K562 (cell line): Measurements from ENCODE around the gene STRN3. TPM values are rescaled to one million over a fixed set of nuclear protein-coding genes. Genes with fewer than 3 reads are reported as not detected.

Experiments
- ARHGAP35 ChIP-seq: fragments of 450-650 bp; IDR thresholded peaks from 2 replicates; pipeline ENCODE4 v1.6.1; 2018; ENCODE audit not compliant: partially characterized antibody
- MTA1 ChIP-seq: fragments of 450-650 bp; IDR thresholded peaks from 2 replicates; pipeline ENCODE4 v1.6.1; 2017; ENCODE audit warnings: borderline replicate concordance
- NEUROD1 ChIP-seq: fragments of 150-350 bp; IDR thresholded peaks from 2 replicates; pipeline ENCODE4 v1.6.1; 2014; ENCODE audit warnings: borderline replicate concordance, low read length, low read depth; ENCODE audit not compliant: partially characterized antibody
- NR2C2 ChIP-seq, 2 experiments: fragments of 200-800 bp in 1 of 2; sonication (Bioruptor generic) in 1 of 2; sonication (generic) in 1 of 2; formaldehyde crosslinking in 1 of 2; IDR thresholded peaks; 2 replicates each; pipeline versions ENCODE4 v1.6.1 to v1.8.0; 2016 to 2022; ENCODE audit warnings: mild to moderate bottlenecking in 1 of 2, missing compliant biosample characterization in 1 of 2, missing genetic modification characterization in 1 of 2, missing genetic modification reagents in 1 of 2
- NUFIP1 ChIP-seq: fragments of 450-650 bp; IDR thresholded peaks from 2 replicates; pipeline ENCODE4 v1.6.1; 2018; ENCODE audit not compliant: partially characterized antibody
- SMARCE1 ChIP-seq: fragments of 450-650 bp; IDR thresholded peaks from 2 replicates; pipeline ENCODE4 v1.7.1; 2016; ENCODE audit warnings: mild to moderate bottlenecking
- TAF15 ChIP-seq: fragments of 200-400 bp; formaldehyde crosslinking; IDR thresholded peaks from 2 replicates; pipeline ENCODE4 v1.6.1; 2017; ENCODE audit warnings: mild to moderate bottlenecking, low read depth, low read length, moderate library complexity
- U2AF2 ChIP-seq: fragments of 200-400 bp; formaldehyde crosslinking; optimal IDR thresholded peaks from 2 replicates; pipeline ENCODE3; 2017; ENCODE audit warnings: low read depth, mild to moderate bottlenecking, low read length
- polyA plus RNA-seq, 8 experiments: library from polyadenylated mRNA; depleted of rRNA in 4 of 8; stranded (reverse) in 5 of 8; unstranded in 3 of 8; fragments of >200 nt; fragmentation: Nextera tagmentation in 2 of 8; fragmentation: Illumina TruSeq in 1 of 8; extraction: Ambion mirVana in 2 of 8; extraction: Trizol in 1 of 8; gene quantifications; 2 replicates each; pipeline versions ENCODE4 v1.2.1 to v1.2.3, GENCODE V29; 2011 to 2014; ENCODE audit warnings: inconsistent platforms in 1 of 8, missing spikeins in 1 of 8
- total RNA-seq, 7 experiments: library from RNA; depleted of rRNA in 6 of 7; stranded (reverse); fragments of >200 nt in 6 of 7; fragmentation: Illumina TruSeq in 2 of 7; extraction: Trizol in 2 of 7; gene quantifications; 2 replicates each; pipeline versions ENCODE4 v1.2.1 to v1.2.3, GENCODE V29; 2011 to 2021; ENCODE audit warnings: low replicate concordance in 1 of 7
- TF ChIP-seq, protein P1 (sequence below): sonication (generic); formaldehyde crosslinking; IDR thresholded peaks from 2 replicates; pipeline ENCODE4 v1.8.1; 2023; ENCODE audit warnings: missing genetic modification reagents, mild to moderate bottlenecking, borderline replicate concordance
- TF ChIP-seq, protein P2 (sequence below): fragments of 450-650 bp; formaldehyde crosslinking; IDR thresholded peaks from 2 replicates; pipeline ENCODE4 v1.4.0; 2020; ENCODE audit warnings: mild to moderate bottlenecking
- TF ChIP-seq, protein P3 (sequence below): sonication (generic); IDR thresholded peaks from 2 replicates; pipeline ENCODE4 v1.6.1; 2016
- TF ChIP-seq, protein P4 (sequence below): fragments of 450-650 bp; IDR thresholded peaks from one replicate; pipeline ENCODE4 v1.6.1; 2018; ENCODE audit warnings: mild to moderate bottlenecking, moderate library complexity; ENCODE audit not compliant: partially characterized antibody
- TF ChIP-seq, protein P5 (sequence below): sonication (generic); formaldehyde crosslinking; IDR thresholded peaks from 2 replicates; pipeline ENCODE4 v1.8.0; 2022; ENCODE audit warnings: missing genetic modification reagents, mild to moderate bottlenecking, borderline replicate concordance
- TF ChIP-seq, protein P6 (sequence below): fragments of 450-650 bp; IDR thresholded peaks from 2 replicates; pipeline ENCODE4 v1.6.1; 2016; ENCODE audit warnings: low read depth, mild to moderate bottlenecking, moderate library complexity

The STRN3 gene
- total and polyA plus RNA-seq, 9 of the 15 experiments (the other 6 are each of a cell fraction or from before 2014, with no cell fraction given) = 5.9 to 29.1 (median 16.0) TPM

DNA sequence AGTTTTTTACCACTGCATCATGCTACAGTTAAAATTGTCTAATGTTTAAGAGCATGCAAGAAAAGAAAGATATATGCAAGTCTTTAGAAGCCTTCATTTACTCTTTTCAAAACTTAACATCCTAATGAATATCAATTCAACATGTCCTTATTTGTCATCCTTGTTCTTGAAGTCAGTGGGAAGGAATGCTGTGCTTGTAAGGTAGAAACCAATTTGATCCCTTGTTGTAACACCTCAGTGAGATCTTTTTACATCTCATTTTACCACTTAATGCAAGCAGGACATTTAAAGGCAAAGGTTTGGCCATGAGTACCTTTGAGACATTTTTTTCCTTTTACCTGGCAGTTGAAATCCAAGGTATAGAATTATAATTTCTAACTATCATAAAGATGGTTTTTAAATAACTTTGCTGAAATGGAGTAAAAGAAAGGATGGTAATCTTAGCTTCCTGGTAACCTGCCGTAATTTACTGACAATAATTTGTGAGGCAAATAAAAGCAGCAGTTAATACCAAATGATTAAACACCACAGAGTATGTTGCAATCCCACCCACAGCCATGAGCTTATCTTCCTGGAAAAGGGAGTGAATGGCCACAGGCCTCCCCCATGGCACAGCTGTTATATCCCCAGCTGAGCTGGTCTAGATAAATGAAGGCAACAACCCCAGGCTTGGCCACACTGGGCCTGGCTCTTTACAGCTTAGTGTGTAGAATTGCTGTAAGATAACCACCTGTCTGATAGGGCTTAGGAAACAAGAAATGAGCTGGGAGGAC, 33.2 kb upstream of the STRN3 start (continued):
- TF ChIP-seq, protein P1, sequence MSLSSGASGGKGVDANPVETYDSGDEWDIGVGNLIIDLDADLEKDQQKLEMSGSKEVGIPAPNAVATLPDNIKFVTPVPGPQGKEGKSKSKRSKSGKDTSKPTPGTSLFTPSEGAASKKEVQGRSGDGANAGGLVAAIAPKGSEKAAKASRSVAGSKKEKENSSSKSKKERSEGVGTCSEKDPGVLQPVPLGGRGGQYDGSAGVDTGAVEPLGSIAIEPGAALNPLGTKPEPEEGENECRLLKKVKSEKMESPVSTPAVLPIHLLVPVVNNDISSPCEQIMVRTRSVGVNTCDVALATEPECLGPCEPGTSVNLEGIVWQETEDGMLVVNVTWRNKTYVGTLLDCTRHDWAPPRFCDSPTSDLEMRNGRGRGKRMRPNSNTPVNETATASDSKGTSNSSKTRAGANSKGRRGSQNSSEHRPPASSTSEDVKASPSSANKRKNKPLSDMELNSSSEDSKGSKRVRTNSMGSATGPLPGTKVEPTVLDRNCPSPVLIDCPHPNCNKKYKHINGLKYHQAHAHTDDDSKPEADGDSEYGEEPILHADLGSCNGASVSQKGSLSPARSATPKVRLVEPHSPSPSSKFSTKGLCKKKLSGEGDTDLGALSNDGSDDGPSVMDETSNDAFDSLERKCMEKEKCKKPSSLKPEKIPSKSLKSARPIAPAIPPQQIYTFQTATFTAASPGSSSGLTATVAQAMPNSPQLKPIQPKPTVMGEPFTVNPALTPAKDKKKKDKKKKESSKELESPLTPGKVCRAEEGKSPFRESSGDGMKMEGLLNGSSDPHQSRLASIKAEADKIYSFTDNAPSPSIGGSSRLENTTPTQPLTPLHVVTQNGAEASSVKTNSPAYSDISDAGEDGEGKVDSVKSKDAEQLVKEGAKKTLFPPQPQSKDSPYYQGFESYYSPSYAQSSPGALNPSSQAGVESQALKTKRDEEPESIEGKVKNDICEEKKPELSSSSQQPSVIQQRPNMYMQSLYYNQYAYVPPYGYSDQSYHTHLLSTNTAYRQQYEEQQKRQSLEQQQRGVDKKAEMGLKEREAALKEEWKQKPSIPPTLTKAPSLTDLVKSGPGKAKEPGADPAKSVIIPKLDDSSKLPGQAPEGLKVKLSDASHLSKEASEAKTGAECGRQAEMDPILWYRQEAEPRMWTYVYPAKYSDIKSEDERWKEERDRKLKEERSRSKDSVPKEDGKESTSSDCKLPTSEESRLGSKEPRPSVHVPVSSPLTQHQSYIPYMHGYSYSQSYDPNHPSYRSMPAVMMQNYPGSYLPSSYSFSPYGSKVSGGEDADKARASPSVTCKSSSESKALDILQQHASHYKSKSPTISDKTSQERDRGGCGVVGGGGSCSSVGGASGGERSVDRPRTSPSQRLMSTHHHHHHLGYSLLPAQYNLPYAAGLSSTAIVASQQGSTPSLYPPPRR (CRISPR knock-in tag) = peak; percentile 95
- TF ChIP-seq, protein P2, sequence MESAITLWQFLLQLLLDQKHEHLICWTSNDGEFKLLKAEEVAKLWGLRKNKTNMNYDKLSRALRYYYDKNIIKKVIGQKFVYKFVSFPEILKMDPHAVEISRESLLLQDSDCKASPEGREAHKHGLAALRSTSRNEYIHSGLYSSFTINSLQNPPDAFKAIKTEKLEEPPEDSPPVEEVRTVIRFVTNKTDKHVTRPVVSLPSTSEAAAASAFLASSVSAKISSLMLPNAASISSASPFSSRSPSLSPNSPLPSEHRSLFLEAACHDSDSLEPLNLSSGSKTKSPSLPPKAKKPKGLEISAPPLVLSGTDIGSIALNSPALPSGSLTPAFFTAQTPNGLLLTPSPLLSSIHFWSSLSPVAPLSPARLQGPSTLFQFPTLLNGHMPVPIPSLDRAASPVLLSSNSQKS (CRISPR knock-in tag) = no peak
- TF ChIP-seq, protein P3, sequence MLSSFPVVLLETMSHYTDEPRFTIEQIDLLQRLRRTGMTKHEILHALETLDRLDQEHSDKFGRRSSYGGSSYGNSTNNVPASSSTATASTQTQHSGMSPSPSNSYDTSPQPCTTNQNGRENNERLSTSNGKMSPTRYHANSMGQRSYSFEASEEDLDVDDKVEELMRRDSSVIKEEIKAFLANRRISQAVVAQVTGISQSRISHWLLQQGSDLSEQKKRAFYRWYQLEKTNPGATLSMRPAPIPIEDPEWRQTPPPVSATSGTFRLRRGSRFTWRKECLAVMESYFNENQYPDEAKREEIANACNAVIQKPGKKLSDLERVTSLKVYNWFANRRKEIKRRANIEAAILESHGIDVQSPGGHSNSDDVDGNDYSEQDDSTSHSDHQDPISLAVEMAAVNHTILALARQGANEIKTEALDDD = peak; percentile 83
- TF ChIP-seq, protein P4, sequence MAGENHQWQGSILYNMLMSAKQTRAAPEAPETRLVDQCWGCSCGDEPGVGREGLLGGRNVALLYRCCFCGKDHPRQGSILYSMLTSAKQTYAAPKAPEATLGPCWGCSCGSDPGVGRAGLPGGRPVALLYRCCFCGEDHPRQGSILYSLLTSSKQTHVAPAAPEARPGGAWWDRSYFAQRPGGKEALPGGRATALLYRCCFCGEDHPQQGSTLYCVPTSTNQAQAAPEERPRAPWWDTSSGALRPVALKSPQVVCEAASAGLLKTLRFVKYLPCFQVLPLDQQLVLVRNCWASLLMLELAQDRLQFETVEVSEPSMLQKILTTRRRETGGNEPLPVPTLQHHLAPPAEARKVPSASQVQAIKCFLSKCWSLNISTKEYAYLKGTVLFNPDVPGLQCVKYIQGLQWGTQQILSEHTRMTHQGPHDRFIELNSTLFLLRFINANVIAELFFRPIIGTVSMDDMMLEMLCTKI = no peak
- TF ChIP-seq NEUROD1 = peak; percentile 95
- TF ChIP-seq SMARCE1 = peak; percentile 99
- no peak for TF ChIP-seq TAF15
- TF ChIP-seq, protein P5, sequence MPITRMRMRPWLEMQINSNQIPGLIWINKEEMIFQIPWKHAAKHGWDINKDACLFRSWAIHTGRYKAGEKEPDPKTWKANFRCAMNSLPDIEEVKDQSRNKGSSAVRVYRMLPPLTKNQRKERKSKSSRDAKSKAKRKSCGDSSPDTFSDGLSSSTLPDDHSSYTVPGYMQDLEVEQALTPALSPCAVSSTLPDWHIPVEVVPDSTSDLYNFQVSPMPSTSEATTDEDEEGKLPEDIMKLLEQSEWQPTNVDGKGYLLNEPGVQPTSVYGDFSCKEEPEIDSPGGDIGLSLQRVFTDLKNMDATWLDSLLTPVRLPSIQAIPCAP (CRISPR knock-in tag) = no peak
- no peak for TF ChIP-seq U2AF2
- TF ChIP-seq ARHGAP35 = no peak
- TF ChIP-seq NUFIP1 = no peak
- peak; percentile 82; the same call in 1 of the 2 replicates for TF ChIP-seq MTA1
- TF ChIP-seq, protein P6, sequence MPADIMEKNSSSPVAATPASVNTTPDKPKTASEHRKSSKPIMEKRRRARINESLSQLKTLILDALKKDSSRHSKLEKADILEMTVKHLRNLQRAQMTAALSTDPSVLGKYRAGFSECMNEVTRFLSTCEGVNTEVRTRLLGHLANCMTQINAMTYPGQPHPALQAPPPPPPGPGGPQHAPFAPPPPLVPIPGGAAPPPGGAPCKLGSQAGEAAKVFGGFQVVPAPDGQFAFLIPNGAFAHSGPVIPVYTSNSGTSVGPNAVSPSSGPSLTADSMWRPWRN = peak; percentile 94
- no peak for TF ChIP-seq NR2C2 (CRISPR knock-in tag; IDR thresholded peaks at IDR 0.05)
- TF ChIP-seq NR2C2 (tag; IDR thresholded peaks at IDR 0.05) = 0 out of 2 replicates have a peak, but pooled peaks have one; percentile 23
